SJSA1 (cell line): Measurements from ENCODE around the gene ANKRD36C. TPM values are rescaled to one million over a fixed set of nuclear protein-coding genes. Genes with fewer than 3 reads are reported as not detected.
"Not testable (repeated sequence)": the region's sequence is repeated elsewhere in the genome, so short reads cannot be mapped to it uniquely, and the experiment has no call there.

ENCODE experiments used
- DNase-seq, 2 experiments: peaks; one replicate each; pipeline ENCODE4 v3.0.0-alpha.2; 2015 to 2020; ENCODE audit warnings: low spot score in 2 of 2, low read depth in 1 of 2
- H3K27ac ChIP-seq: fragments of 250-450 bp; sonication (Bioruptor Pico); 2 replicates; pipeline ENCODE4 v1.5.1; 2020; ENCODE audit warnings: mild to moderate bottlenecking, moderate library complexity
- H3K27me3 ChIP-seq: fragments of 250-450 bp; sonication (Bioruptor Pico); replicated peaks from 2 replicates; pipeline ENCODE4 v1.5.1; 2020; ENCODE audit warnings: mild to moderate bottlenecking, moderate library complexity
- H3K36me3 ChIP-seq: fragments of 250-450 bp; sonication (Bioruptor Pico); 2 replicates; pipeline ENCODE4 v1.5.1; 2020; ENCODE audit warnings: mild to moderate bottlenecking
- H3K4me1 ChIP-seq: fragments of 250-450 bp; sonication (Bioruptor Pico); replicated peaks from 2 replicates; pipeline ENCODE4 v1.6.1; 2021; ENCODE audit warnings: mild to moderate bottlenecking
- H3K4me3 ChIP-seq: fragments of 250-450 bp; sonication (Bioruptor Pico); 2 replicates; pipeline ENCODE4 v1.5.1; 2020; ENCODE audit warnings: mild to moderate bottlenecking
- H3K9me3 ChIP-seq: fragments of 250-450 bp; sonication (Bioruptor Pico); replicated peaks from 2 replicates; pipeline ENCODE4 v1.5.1; 2020; ENCODE audit warnings: mild to moderate bottlenecking
- total RNA-seq: library from RNA; depleted of rRNA; stranded (reverse); fragments of >200 nt; shearing (Covaris generic); gene quantifications from 2 replicates; pipeline ENCODE4 v1.2.3, GENCODE V29; 2014; rRNA removed

Gene ANKRD36C
- total RNA-seq, result 12.0 and 22.4 TPM in 2 replicates

DNA sequence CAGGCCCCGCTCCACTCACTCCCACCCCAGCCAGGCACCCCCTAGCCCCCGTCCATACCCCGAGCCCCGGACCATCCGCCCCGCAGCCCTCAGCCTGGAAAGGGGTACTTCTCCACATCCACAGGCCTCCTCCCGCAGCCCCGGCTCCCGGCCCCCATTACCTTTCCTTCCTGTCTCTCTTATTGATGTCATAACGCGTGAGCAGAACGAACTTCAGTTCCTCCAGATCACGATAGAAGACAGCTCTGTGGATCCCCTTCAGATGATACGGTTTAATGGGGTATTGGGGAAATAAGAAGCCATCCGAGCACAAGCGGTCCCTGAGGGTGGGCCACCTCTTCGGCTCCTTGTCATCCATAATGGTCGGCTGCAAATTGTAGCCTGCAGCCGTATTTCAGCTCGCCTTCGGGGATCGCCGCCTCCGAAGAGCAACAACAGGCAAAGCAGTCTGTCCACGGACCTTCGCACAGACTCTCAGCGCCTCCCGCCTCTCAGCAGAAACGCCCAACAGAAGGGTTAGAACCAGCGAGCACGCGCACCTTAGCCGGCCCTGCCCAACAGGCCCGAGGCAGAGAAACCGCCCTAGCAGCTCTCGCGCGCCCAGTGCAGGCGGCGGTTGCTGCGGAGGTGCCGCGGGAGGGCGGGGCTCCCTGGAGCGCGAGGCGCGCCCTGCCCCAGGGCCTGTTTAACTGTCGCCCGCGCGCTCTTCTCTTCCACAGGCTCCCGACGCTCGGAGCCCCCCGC, at the start of gene ANKRD36C:
TSS of gene ANKRD36C (minus strand) at position 474 of the 744 bp plus-strand sequence. CDS start at position 358, 116 bp downstream.
- H3K4me3 ChIP-seq, result peak within 1 kb of the TSS; percentile 48
- not testable (repeated sequence) for H3K27me3 ChIP-seq

DNA sequence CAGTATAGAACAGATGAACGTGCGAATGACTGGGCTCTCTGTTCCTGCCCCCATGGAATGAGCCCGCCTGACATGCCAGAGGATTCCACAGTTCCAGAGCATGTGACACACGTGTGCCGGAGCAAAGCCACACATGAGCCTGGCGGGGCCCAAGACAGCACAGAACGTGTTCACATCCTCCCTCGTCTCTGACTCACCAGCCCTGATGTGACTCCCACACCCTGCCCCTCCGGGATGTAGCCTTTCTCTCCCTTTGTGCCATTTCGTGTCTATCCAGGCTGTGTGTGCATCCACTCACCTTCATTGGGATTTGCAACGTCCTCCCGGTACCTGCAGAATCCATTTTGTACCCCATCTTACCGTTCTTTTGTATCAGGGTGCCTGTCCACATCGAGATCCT, 43.9 kb upstream of the ANKRD36C start:
- not testable (repeated sequence) for H3K27ac ChIP-seq, H3K27me3 ChIP-seq, DNase-seq, H3K4me1 ChIP-seq, H3K4me3 ChIP-seq, H3K36me3 ChIP-seq, H3K9me3 ChIP-seq

More for the DNA sequence above, at the start of gene ANKRD36C:
- H3K27ac ChIP-seq, result peak within 1 kb of the TSS; percentile 42
- H3K9me3 ChIP-seq, H3K36me3 ChIP-seq, H3K4me1 ChIP-seq: not testable (repeated sequence)
- DNase-seq, result peak in 1 of 2 experiments; percentile 57

DNA sequence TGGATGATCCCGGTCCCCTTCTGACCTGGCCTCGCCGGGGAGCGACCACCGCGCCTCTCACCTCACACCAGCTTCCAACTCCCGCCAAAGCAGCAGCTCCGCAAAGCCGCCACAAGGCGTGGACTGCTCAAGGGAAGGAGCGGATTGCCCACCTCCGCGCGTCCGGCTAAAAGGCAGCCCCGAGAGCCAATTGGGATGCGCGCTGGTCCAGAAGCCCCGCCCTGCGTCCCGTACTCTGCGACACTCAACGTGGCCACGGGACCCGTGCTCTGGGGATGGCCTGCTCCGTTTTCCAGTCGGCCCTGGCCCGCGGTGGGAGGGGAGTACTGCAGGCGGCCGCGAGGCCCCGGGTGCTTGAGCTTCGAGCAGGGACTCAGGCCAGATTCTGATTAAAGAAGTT, 43.2 kb upstream of the ANKRD36C start, which contains the start of gene GPAT2:
TSS of gene GPAT2 (minus strand) at position 125 of the 400 bp plus-strand sequence. CDS start 2,557 bp downstream, outside the sequence.
- not testable (repeated sequence) for DNase-seq, H3K36me3 ChIP-seq

DNA sequence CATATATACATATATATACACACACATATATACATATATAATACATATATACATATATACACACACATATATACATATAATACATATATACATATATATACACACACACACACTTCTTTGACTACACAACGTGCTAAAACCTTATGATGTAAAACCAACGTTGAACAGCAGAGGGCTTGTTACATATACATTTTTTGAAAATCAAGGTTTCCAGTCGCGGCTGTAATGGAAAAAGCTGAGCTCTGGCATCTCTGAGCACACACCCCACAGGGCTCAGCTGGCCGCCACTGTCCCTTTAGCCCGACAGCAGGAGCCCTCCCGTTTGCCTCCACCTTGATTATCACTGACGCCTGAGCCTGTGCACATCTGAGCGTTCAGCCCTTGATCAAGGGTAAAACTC, 42.4 kb upstream of the ANKRD36C start:
- H3K4me1 ChIP-seq, result not testable (repeated sequence)

More for the DNA sequence above, 43.2 kb upstream of the ANKRD36C start, which contains the start of gene GPAT2:
- H3K27ac ChIP-seq, H3K27me3 ChIP-seq, H3K4me1 ChIP-seq, H3K4me3 ChIP-seq, H3K9me3 ChIP-seq: not testable (repeated sequence)

DNA sequence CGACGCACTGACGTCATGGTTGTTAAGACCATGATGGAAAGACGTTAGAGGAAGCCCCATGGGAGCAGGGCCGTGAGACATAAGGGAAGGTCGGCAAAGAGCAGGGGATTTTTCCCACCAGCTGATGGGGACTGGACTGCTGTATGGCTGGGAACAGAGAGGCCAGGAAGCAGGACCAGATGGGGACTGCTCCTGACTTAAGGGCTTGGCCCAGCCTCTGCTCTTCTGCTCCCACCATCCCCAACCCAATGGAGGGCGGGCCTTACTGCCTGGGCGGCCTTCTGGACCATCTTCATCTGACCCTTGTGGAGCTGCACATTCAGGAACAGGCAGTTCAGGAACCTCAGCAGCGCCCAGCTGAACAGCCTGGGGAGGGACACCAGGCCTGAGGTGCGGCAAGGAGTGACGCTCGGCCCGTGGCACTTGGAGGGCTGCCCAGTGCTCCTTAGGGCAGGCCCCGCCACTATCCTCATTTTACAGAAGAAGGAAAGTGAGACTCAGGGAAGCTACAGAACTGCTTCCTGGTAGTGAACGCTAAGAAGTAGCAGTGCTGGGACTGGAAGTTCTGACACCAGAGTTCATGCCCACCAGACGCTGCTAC, 36.2 kb upstream of the ANKRD36C start:
- H3K4me3 ChIP-seq, H3K9me3 ChIP-seq, DNase-seq, H3K36me3 ChIP-seq, H3K4me1 ChIP-seq, H3K27me3 ChIP-seq, H3K27ac ChIP-seq: not testable (repeated sequence)

More for the DNA sequence above, 42.4 kb upstream of the ANKRD36C start:
- not testable (repeated sequence) for H3K27ac ChIP-seq, H3K4me3 ChIP-seq, DNase-seq, H3K27me3 ChIP-seq, H3K9me3 ChIP-seq, H3K36me3 ChIP-seq

DNA sequence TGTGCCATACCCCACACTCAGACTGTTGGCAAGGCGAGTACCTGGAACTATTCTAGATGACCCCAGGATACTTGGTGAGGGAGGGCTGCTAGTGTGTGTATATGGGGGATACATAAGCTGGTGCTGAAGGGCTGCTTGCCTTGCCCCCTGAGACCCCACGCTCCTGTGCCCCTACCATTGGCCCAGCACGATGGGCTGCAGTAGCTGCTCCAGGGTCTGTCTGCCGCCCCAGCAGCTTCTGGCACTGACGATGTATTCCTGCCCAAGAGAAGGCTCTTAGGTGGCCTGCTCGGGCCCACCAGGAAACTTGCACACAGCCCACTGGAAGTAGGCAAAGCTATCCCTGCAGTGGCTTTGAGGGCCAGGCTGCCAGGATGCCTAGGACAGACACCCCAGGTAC, 34.1 kb upstream of the ANKRD36C start:
- not testable (repeated sequence) for H3K36me3 ChIP-seq, H3K27me3 ChIP-seq, H3K9me3 ChIP-seq, H3K4me1 ChIP-seq, H3K4me3 ChIP-seq, DNase-seq, H3K27ac ChIP-seq

DNA sequence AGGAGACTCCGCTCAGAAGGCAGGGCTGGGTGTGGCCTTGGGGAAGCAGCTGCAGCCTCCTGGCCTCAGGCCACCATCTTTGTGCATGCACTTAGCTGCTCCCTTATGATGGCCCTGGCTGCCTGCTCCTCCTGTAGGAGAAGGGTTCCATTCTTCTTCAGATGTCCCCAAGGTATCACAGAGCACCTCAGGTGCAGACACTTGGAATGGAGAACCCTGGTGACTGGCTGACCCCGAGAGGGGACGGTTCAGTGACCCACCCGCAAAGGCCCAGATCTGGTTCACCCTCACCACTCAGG, 33.5 kb upstream of the ANKRD36C start:
- no peak for DNase-seq
- no peaks in the 10 kb centered on the region for H3K36me3 ChIP-seq
- H3K9me3 ChIP-seq, result no peaks in the 10 kb centered on the region
- H3K27ac ChIP-seq, result no peak overlapping the region
- H3K4me1 ChIP-seq, result no peaks in the 10 kb centered on the region
- H3K27me3 ChIP-seq, result no peaks in the 10 kb centered on the region
- no peak overlapping the region for H3K4me3 ChIP-seq

DNA sequence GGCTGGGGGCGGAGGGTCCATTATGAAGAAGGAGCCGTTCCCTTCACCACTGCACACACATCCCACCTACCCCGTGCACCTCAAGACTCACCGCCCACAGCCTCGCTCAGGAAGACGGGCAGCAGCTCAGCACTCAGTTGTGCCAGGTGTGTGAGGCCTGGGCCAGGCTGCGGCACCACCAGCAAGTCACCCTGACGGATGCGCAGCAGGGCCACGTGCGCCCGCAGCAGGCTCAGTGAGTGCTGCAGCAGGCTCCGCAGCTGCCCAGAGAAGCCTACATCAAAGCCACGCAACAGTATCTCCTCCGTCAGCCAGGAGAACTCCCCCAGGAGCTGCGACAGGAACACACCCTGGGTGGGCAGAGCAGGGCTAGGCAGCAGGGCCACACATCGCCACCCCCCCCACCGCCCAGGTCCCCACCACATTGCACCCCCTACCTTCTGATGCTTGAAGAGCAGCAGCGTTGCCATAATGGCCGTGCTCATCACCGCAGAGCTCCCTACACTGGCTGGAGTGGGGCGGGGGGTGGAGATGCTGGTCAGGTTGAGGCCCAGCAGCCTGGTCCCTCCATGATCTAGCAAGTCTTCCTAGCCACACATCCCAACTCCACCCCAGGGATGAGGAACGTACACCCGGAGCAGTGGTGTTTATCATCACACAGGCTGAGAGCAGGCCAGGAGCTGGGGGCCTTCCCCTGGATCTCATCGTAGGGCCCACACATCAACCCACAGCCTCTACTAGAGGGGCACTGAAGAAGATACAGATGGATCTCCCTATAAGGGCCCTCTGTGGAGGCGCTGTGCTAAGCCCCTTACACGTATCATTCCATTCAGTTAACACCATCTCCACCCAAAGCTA, 32.9 kb upstream of the ANKRD36C start:
- no peak overlapping the region for H3K4me3 ChIP-seq
- no peak overlapping the region for H3K27ac ChIP-seq
- no peak for DNase-seq
- no peaks in the 10 kb centered on the region for H3K36me3 ChIP-seq
- peaks cover 2% of the 10 kb centered on the region for H3K4me1 ChIP-seq
- H3K27me3 ChIP-seq, result no peaks in the 10 kb centered on the region
- H3K9me3 ChIP-seq, result no peaks in the 10 kb centered on the region

DNA sequence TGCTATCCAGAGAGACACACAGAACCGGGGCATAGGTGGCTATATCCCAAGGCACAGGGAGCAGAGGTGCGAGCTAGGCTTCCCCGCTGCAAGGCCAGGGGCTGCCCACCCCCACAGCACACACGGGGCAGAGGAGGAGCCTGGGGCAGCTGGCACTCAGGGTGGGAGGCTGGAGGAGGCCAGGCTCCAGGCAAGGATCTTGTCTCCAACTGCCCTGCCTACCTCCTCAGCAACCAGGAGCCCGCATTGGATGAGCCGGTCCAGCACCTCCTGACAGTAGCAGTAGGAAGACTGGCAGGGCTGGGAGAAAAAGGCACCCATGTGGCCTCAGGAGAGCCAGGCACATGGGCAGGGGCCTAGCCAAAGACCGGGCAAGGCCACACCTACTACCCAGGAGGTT, 32.1 kb upstream of the ANKRD36C start:
- not testable (repeated sequence) for H3K4me1 ChIP-seq, H3K4me3 ChIP-seq, DNase-seq

DNA sequence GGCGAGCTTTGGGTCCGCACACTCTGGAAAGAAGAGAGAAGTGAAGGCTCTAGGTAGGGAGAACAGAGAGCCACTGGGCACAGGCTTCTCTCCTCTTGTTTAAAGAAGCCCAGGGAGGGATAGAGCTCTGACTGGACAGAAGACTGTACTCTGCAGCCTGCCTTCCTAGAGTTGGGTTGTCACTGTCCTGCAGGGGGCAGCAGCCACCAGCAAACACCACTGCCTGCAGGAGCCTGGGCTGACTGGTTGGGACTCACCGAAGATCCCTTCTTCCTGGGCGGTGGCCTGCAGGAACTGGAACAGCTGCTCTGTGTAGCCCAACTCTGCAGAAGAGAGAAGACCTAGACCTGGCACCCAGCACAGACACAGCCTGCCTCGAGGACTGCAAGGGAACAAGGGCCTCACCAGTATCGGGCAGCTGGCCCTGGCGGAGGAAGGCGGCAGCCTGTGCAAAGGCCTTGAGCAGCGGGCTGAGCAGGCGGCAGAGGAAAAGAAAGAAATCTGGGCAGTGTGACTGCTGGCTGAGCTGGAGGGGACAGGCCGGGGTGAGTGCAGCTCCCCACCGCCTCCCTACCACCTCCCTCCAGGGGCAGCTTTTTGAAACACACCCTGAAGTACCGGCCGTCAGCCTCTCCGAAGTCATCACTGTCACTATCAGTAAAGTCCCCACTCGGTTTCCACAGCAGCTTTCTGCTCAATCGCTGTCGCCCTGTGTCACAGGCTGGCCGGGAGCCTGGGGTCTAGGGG, 31.2 kb upstream of the ANKRD36C start:
- H3K27ac ChIP-seq, H3K4me3 ChIP-seq, H3K9me3 ChIP-seq, H3K36me3 ChIP-seq, H3K27me3 ChIP-seq, H3K4me1 ChIP-seq: not testable (repeated sequence)
- peak; percentile 52 to 80 for DNase-seq

More for the DNA sequence above, 32.1 kb upstream of the ANKRD36C start:
- H3K27me3 ChIP-seq, H3K9me3 ChIP-seq, H3K36me3 ChIP-seq, H3K27ac ChIP-seq: not testable (repeated sequence)

DNA sequence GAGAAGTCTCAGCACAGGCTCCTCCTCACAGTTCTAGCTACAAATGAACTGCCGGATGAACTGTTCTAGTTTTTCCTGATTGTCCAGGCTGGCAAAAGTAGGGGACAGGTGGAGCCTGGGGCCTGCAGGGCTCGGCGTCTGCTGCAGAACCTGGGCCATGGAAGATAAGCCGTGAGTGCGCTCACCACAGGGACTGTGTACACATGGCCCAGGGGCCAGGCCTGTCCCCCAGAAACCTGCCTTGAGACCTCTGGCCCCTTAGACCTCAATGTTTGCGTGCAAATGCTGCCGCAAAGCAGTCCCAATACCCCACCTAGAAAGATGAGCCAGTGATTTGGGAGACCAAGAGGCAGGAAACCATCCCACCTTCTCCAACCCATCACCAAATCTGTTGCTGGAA, 30.5 kb upstream of the ANKRD36C start:
- H3K36me3 ChIP-seq, H3K27ac ChIP-seq, H3K4me3 ChIP-seq, H3K9me3 ChIP-seq, H3K4me1 ChIP-seq, H3K27me3 ChIP-seq, DNase-seq: not testable (repeated sequence)

DNA sequence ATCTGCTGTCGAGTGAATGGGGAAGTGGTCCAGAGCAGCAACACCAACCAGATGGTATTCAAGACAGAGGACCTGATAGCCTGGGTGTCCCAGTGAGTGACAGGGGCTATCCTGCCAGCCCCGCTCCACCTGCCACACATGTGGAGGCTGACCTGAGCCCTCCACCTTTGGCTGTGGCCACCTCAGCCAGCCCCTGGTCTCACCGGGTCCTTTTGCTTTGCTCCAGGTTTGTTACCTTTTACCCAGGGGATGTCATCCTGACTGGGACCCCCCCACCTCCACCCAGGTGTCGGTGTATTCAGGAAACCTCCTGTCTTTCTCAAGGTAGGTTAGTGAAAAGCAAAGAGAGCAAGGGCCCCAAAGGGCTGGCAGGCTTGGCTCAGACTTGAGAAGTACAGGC, 29.5 kb upstream of the ANKRD36C start:
- H3K27ac ChIP-seq, H3K27me3 ChIP-seq, H3K4me3 ChIP-seq, H3K36me3 ChIP-seq, DNase-seq, H3K9me3 ChIP-seq, H3K4me1 ChIP-seq: not testable (repeated sequence)

DNA sequence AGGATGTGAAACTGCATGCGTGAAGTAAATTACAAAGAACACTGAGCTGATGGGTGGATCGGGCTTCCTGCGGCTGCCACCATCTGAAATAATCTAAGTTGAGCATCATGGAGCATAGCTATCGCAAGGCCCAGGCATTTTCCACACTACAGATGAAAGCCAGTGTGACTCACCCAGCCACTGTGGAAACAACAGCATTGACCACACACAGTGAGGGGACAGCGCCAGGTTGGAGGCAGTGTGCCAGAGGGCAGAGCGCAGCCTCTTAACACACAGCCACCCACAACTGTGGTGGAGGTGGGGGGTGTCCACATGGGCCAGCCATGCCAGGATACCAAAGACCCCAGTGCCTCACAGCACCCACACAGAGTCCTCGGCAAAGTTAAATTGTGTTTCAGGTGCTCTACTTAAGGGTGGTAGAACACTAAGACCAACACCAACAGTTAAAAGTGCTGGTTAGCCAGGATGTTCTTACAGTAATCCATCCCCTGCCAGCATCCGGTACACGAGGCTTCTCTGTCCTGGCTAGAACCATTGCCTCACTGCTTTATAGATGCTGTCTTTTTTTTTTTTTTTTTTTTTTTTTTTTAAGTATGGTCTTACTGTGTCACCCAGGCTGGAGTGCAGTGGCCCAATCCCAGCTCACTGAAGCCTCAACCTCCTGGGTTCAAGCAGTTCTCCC, 28.4 kb upstream of the ANKRD36C start:
- not testable (repeated sequence) for H3K27ac ChIP-seq, H3K36me3 ChIP-seq, H3K4me3 ChIP-seq, H3K27me3 ChIP-seq, H3K4me1 ChIP-seq, H3K9me3 ChIP-seq
- DNase-seq, result peak in 1 of 2 experiments; percentile 54
